HG02840 (cell line): ENCODE results near the gene C19orf53.

Source experiments
- ATAC-seq: cut with Tn5 transposase; IDR thresholded peaks from one replicate; pipeline ENCODE4 v1.9.1; 2021; ENCODE audit warnings: mild to moderate bottlenecking, moderate library complexity, moderate number of reproducible peaks; ENCODE audit not compliant: unreplicated experiment, low FRiP score

The C19orf53 gene

GRCh38 chr19:13794757-13795589 is 20.7 kb downstream of the C19orf53 start, which contains the start of gene ZSWIM4:
Gene ZSWIM4, plus strand, starts transcription at chr19:13795443. Its CDS starts 206 bp downstream, at chr19:13795649.
- peak; percentile 98 for ATAC-seq

- ATAC-seq, result no peak
Measured at GRCh38 chr19:13795595-13796300, 21.5 kb downstream of the C19orf53 start.

- ATAC-seq, result no peak
Measured at GRCh38 chr19:13796301-13797057, 22.2 kb downstream of the C19orf53 start.

- ATAC-seq, result no peak
Measured at GRCh38 chr19:13797058-13797440, 22.8 kb downstream of the C19orf53 start.

- no peak for ATAC-seq
Measured at GRCh38 chr19:13797870-13798269, 23.6 kb downstream of the C19orf53 start.

- ATAC-seq, result no peak
Measured at GRCh38 chr19:13799669-13800068, 25.4 kb downstream of the C19orf53 start.

GRCh38 chr19:13803038-13803437 is 28.8 kb downstream of the C19orf53 start:
- ATAC-seq, result no peak

GRCh38 chr19:13804830-13805683 is 30.8 kb downstream of the C19orf53 start:
- no peak for ATAC-seq

- ATAC-seq, result no peak
Measured at GRCh38 chr19:13806728-13807127, 32.5 kb downstream of the C19orf53 start.

GRCh38 chr19:13807421-13808021 is 33.3 kb downstream of the C19orf53 start:
- ATAC-seq, result no peak

- ATAC-seq, result no peak
Measured at GRCh38 chr19:13808856-13809255, 34.6 kb downstream of the C19orf53 start.

GRCh38 chr19:13812544-13812943 is 38.3 kb downstream of the C19orf53 start:
- no peak for ATAC-seq

GRCh38 chr19:13813147-13813546 is 38.9 kb downstream of the C19orf53 start:
- ATAC-seq, result no peak

- ATAC-seq, result no peak
Measured at GRCh38 chr19:13814550-13814949, 40.3 kb downstream of the C19orf53 start.

GRCh38 chr19:13817018-13817614 is 42.9 kb downstream of the C19orf53 start:
- no peak for ATAC-seq

- ATAC-seq, result no peak
Measured at GRCh38 chr19:13817615-13818371, 43.5 kb downstream of the C19orf53 start.

GRCh38 chr19:13819238-13819637 is 45.0 kb downstream of the C19orf53 start:
- no peak for ATAC-seq

- ATAC-seq, result no peak
Measured at GRCh38 chr19:13821292-13821691, 47.0 kb downstream of the C19orf53 start.

- no peak for ATAC-seq
Measured at GRCh38 chr19:13823256-13823655, 49.0 kb downstream of the C19orf53 start.
